Common myeloid progenitor, CD34-positive (primary cell): ENCODE data around the gene GNG2.

Experiments
- CTCF ChIA-PET: fragments of 350-600 bp; sonication (Branson Sonifier 250); formaldehyde crosslinking; loops from one replicate; lab custom pipeline; 2021; ENCODE audit warnings: antibody characterized with exemption; lab: Charles Lee
- POLR2A ChIA-PET: fragments of 350-600 bp; sonication (Branson Sonifier 250); formaldehyde crosslinking; loops from one replicate; lab custom pipeline; 2021; ENCODE audit warnings: antibody characterized with exemption; lab: Charles Lee
- DNase-seq, 3 donors: peaks; one replicate each; pipeline versions ENCODE4 v3.0.0 to v3.0.0-alpha.2; 2013
- H3K27ac ChIP-seq, 2 experiments: 1 replicate in 1 of 2; 2 replicates in 1 of 2; pipeline ENCODE4 v1.7.0; 2013; ENCODE audit warnings: inconsistent platforms in 2 of 2, low read length in 2 of 2, mild to moderate bottlenecking in 2 of 2, low read depth in 1 of 2, moderate library complexity in 1 of 2; ENCODE audit not compliant: severe bottlenecking in 2 of 2, insufficient read depth in 1 of 2, poor library complexity in 1 of 2
- H3K27me3 ChIP-seq, 5 experiments: replicated peaks in 2 of 5; 1 replicate in 3 of 5; 2 replicates in 2 of 5; pipeline versions ENCODE4 v1.6.1 to v1.7.0; 2013; ENCODE audit warnings: low read length in 4 of 5, mild to moderate bottlenecking in 2 of 5, moderate library complexity in 2 of 5, inconsistent platforms in 1 of 5; ENCODE audit not compliant: insufficient read depth in 5 of 5, control insufficient read depth in 4 of 5
- H3K36me3 ChIP-seq, 4 experiments: 1 replicate in 2 of 4; 2 replicates in 2 of 4; pipeline versions ENCODE4 v1.6.1 to v1.7.0; 2013; ENCODE audit warnings: low read length in 3 of 4, control low read depth in 1 of 4, mild to moderate bottlenecking in 1 of 4; ENCODE audit not compliant: control insufficient read depth in 4 of 4, insufficient read depth in 4 of 4
- H3K4me1 ChIP-seq, 4 experiments: 1 replicate in 3 of 4; 2 replicates in 1 of 4; pipeline versions ENCODE4 v1.6.1 to v1.7.1; 2013; ENCODE audit warnings: low read length in 3 of 4, mild to moderate bottlenecking in 3 of 4, control low read depth in 1 of 4, inconsistent platforms in 1 of 4, moderate library complexity in 1 of 4; ENCODE audit not compliant: control insufficient read depth in 4 of 4, insufficient read depth in 4 of 4; ENCODE audit errors: control extremely low read depth in 1 of 4
- H3K4me3 ChIP-seq, 7 experiments: 1 replicate in 4 of 7; 2 replicates in 3 of 7; pipeline versions ENCODE4 v1.5.1 to v1.7.0; 2013; ENCODE audit warnings: mild to moderate bottlenecking in 7 of 7, low read length in 6 of 7, moderate library complexity in 6 of 7, inconsistent platforms in 2 of 7, low read depth in 2 of 7, control low read depth in 1 of 7; ENCODE audit not compliant: insufficient read depth in 4 of 7, control insufficient read depth in 1 of 7; ENCODE audit errors: extremely low read depth in 1 of 7
- H3K9me3 ChIP-seq, 5 experiments: 1 replicate in 4 of 5; 2 replicates in 1 of 5; pipeline versions ENCODE4 v1.6.1 to v1.7.1; 2013; ENCODE audit warnings: low read length in 4 of 5, mild to moderate bottlenecking in 2 of 5, inconsistent platforms in 1 of 5, low read depth in 1 of 5, moderate library complexity in 1 of 5; ENCODE audit not compliant: control insufficient read depth in 4 of 5, insufficient read depth in 2 of 5; ENCODE audit errors: control extremely low read depth in 1 of 5
- WGBS: methylation state at CpG from one replicate; pipeline ENCODE4 v1.1.5; 2013; ENCODE audit not compliant: insufficient coverage; 5-methylcytosine and 5-hydroxymethylcytosine counted together

Gene GNG2

GRCh38 chr14:52007637-52008036 is 147.2 kb downstream of the GNG2 start:
- Histone ChIP-seq H3K4me3 (no peak overlapping the region), H3K9me3 (no peaks in the 10 kb centered on the region), H3K36me3 (peaks cover 33 to 91% (median 68%) of the 10 kb centered on the region in 4 experiments), H3K4me1 (no peaks in the 10 kb centered on the region), H3K27ac (no peak overlapping the region), H3K27me3 (no peaks in the 10 kb centered on the region)
- CTCF ChIA-PET = no interaction called here
- WGBS = 100% methylated on average over 1 of the region's 1 CpG
- no peak for DNase-seq
- POLR2A ChIA-PET = no interaction called here

DNA sequence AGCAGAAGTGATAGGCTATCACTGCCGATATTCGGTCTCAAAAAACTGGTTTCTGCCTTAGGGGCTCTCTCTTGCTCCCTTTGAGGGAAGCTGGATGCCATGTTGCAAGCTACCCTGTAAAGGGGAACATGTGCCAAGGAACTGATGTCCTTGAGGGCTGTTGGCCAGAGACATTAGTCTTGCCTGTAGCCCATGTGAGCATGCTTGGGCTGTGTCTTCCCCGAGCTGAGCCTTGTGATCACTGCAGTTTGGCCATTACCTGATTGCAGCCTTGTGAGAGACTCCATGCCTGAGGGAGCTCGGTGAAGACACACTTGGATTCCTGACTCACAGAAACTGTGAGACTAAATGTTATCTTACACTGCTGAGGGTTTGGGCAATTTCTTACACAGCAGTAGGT is 147.7 kb downstream of the GNG2 start:
- no peak for DNase-seq
- POLR2A ChIA-PET = no interaction called here
- CTCF ChIA-PET = no interaction called here
- Histone ChIP-seq H3K36me3 (peaks cover 31 to 86% (median 66%) of the 10 kb centered on the region in 4 experiments), H3K27me3 (no peaks in the 10 kb centered on the region), H3K4me1 (no peaks in the 10 kb centered on the region), H3K9me3 (no peaks in the 10 kb centered on the region), H3K27ac (no peak overlapping the region), H3K4me3 (no peak overlapping the region)
- 97% methylated on average over 3 of the region's 4 CpGs for WGBS

- 100% methylated on average over 2 of the region's 3 CpGs for WGBS
- H3K36me3 ChIP-seq = peaks cover 22 to 67% (median 52%) of the 10 kb centered on the region in 4 experiments
- ChIA-PET POLR2A (no interaction called here), CTCF (interaction anchor here (1.0 to 1.7 kb wide), 5 partner anchors 11 to 121 kb away, joined by 3 to 4 read pairs (median 4); no protein-coding TSS in a partner anchor)
- no peak for DNase-seq
- H3K9me3 ChIP-seq = no peaks in the 10 kb centered on the region
- H3K27me3 ChIP-seq = no peaks in the 10 kb centered on the region
- no peak overlapping the region for H3K4me3 ChIP-seq
- H3K27ac ChIP-seq = no peak overlapping the region
- peaks cover 0 to 10% (median 5%) of the 10 kb centered on the region in 4 experiments for H3K4me1 ChIP-seq
Observed at GRCh38 chr14:52010173-52010693, 149.8 kb downstream of the GNG2 start.

DNA sequence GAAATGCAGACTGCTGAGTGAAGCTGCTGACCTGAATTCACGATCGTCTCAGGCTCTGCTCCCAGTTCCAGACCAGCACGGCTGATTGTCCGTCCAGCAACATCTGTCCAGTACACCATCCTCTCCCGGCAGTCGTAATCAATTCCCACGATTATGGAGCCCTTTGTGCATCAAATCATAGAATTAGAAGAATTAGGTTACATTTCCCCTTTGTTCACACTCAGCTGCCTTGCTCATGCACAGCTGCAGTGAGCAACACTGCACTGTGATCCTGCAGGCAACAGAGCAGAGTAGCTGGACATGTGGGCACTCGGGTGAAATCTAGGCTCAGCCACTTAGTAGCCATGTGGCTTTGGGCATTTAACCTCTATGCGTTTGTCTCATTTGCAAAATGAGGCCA is 151.1 kb downstream of the GNG2 start:
- no peak overlapping the region for H3K27ac ChIP-seq
- H3K4me3 ChIP-seq = no peak overlapping the region
- POLR2A ChIA-PET = no interaction called here
- H3K4me1 ChIP-seq = peaks cover 0 to 10% (median 5%) of the 10 kb centered on the region in 4 experiments
- CTCF ChIA-PET = no interaction called here
- H3K9me3 ChIP-seq = no peaks in the 10 kb centered on the region
- 97% methylated on average over 8 of the region's 9 CpGs for WGBS
- peaks cover 17 to 54% (median 40%) of the 10 kb centered on the region in 4 experiments for H3K36me3 ChIP-seq
- H3K27me3 ChIP-seq = no peaks in the 10 kb centered on the region
- no peak for DNase-seq

DNA sequence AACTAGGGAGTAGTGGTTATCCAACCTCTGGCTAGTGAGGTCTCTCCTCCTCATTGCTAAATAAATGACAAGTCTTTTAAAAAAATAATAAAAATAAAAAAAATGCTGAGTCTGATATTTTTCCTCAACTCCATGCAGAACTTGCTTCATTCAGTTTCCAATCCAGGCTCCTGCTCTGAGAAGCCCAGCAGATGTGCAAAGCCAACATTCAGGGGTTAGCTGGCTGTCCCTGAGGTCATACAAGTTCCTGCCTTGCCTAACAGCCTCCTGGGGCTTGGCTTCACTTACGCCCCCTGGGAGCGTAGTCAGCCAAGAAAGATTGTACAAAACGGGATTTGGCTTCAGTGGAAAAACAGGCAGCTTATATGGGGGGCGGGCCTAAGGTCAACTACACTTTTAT is 152.2 kb downstream of the GNG2 start:
- Histone ChIP-seq H3K36me3 (peaks cover 10 to 43% (median 34%) of the 10 kb centered on the region in 4 experiments), H3K4me1 (peaks cover 0 to 10% (median 5%) of the 10 kb centered on the region in 4 experiments), H3K27ac (no peak overlapping the region), H3K4me3 (no peak overlapping the region), H3K9me3 (no peaks in the 10 kb centered on the region), H3K27me3 (no peaks in the 10 kb centered on the region)
- 94% methylated on average over 4 of the region's 4 CpGs for WGBS
- CTCF ChIA-PET = interaction anchor here (0.8 to 1.2 kb wide), 3 partner anchors 18 to 58 kb away, joined by 3 to 5 read pairs (median 3); no protein-coding TSS in a partner anchor
- POLR2A ChIA-PET = no interaction called here
- DNase-seq = no peak

- 100% methylated on average over 1 of the region's 11 CpGs for WGBS
- Histone ChIP-seq H3K9me3 (no peaks in the 10 kb centered on the region), H3K27ac (no peak overlapping the region), H3K4me3 (no peak overlapping the region), H3K27me3 (no peaks in the 10 kb centered on the region), H3K36me3 (peaks cover 7 to 28% (median 21%) of the 10 kb centered on the region in 4 experiments), H3K4me1 (peaks cover 0 to 10% (median 5%) of the 10 kb centered on the region in 4 experiments)
- no peak for DNase-seq
- ChIA-PET CTCF (interaction anchor here (0.6 to 1.8 kb wide), 4 partner anchors 9 to 529 kb away, joined by 3 to 6 read pairs (median 4); no protein-coding TSS in a partner anchor), POLR2A (no interaction called here)
Observed at GRCh38 chr14:52013984-52014600, 153.7 kb downstream of the GNG2 start.

GRCh38 chr14:52014601-52015267 is 154.3 kb downstream of the GNG2 start:
- DNase-seq = peak; percentile 22 to 58 (median 52)
- H3K9me3 ChIP-seq = no peaks in the 10 kb centered on the region
- ChIA-PET CTCF (interaction anchor here (0.6 to 1.8 kb wide), 6 partner anchors 8 to 530 kb away, joined by 3 to 6 read pairs (median 4); no protein-coding TSS in a partner anchor), POLR2A (no interaction called here)
- no peak overlapping the region for H3K27ac ChIP-seq
- H3K4me1 ChIP-seq = peaks cover 0 to 10% (median 5%) of the 10 kb centered on the region in 4 experiments
- 93% methylated on average over 12 of the region's 15 CpGs for WGBS
- no peaks in the 10 kb centered on the region for H3K27me3 ChIP-seq
- peaks cover 7 to 22% (median 17%) of the 10 kb centered on the region in 4 experiments for H3K36me3 ChIP-seq
- no peak overlapping the region for H3K4me3 ChIP-seq
